Esophagus squamous epithelium (tissue), 4 donors: ENCODE results near the gene PFKM.

Experiments used
- POLR2A ChIP-seq, 4 donors: fragments of 450-650 bp; IDR thresholded peaks; one replicate each; pipeline ENCODE4 v1.6.1; 2017; ENCODE audit warnings: antibody characterized with exemption in 4 of 4, mild to moderate bottlenecking in 4 of 4, moderate library complexity in 3 of 4
- TF ChIP-seq, protein P1 (sequence below), 6 experiments: fragments of 450-650 bp in 4 of 6; fragments of 200-600 bp in 2 of 6; sonication (generic) in 2 of 6; IDR thresholded peaks; one replicate each; pipeline ENCODE4 v1.5.1; 2016 to 2019; ENCODE audit warnings: antibody characterized with exemption in 6 of 6, mild to moderate bottlenecking in 4 of 6, moderate library complexity in 4 of 6

GRCh38 chr12:48119834-48120195 is 651 bp downstream of the PFKM start:
- TF ChIP-seq POLR2A (IDR thresholded peaks at IDR 0.05) = no peak
- TF ChIP-seq, protein P1, sequence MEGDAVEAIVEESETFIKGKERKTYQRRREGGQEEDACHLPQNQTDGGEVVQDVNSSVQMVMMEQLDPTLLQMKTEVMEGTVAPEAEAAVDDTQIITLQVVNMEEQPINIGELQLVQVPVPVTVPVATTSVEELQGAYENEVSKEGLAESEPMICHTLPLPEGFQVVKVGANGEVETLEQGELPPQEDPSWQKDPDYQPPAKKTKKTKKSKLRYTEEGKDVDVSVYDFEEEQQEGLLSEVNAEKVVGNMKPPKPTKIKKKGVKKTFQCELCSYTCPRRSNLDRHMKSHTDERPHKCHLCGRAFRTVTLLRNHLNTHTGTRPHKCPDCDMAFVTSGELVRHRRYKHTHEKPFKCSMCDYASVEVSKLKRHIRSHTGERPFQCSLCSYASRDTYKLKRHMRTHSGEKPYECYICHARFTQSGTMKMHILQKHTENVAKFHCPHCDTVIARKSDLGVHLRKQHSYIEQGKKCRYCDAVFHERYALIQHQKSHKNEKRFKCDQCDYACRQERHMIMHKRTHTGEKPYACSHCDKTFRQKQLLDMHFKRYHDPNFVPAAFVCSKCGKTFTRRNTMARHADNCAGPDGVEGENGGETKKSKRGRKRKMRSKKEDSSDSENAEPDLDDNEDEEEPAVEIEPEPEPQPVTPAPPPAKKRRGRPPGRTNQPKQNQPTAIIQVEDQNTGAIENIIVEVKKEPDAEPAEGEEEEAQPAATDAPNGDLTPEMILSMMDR (IDR thresholded peaks at IDR 0.05) = no peak
